ENCODE measurements around the gene ARID1B.

ARID1B gene

DNA sequence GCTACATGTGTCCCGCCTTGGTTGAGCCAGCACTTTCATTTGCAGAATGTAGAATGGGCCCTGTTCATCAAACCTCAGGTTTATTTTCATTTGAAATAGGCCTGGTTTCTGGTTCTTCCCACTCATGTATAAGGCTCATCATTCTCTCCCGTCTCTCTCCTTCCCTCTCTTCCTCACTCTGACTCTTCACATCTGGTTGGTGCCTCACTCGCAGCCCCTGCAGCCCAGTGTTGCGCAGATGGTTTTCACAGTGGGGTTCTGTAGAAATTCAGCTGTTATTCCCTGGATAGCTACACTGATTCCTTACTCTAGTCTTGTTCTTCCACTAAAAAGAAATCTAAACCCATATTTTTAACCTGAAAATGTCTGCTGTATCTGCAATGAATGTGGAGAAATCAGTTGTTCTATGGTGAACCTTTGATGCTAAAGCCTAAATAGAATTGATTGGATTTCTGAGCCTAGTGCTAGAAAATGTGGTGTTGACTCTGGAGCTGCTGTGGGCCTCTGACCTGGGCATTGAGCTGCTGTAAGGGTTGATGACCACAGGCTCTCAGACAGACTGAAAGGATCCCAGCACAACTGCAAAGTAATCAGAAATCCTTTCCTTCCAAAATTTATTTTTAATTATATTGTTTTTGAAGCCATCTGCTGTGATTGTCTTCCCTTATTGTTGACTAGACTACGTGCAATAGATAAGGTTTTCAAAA is 395.8 kb downstream of the ARID1B start:
- Histone ChIP-seq H3K79me2 (ENCODE audit: low read length) (no peaks in the 10 kb centered on the region), H3K4me1 (ENCODE audit: low read length) (no peaks in the 10 kb centered on the region), H3K9me2 (replicated peaks; ENCODE audit: insufficient read depth, low read length) (no peaks in the 10 kb centered on the region), H3K27ac (ENCODE audit: low read length) (no peak overlapping the region), H3K27me3 (replicated peaks; ENCODE audit: insufficient read depth, low read length) (no peaks in the 10 kb centered on the region), H2AFZ (ENCODE audit: low read length) (no peak overlapping the region), H4K20me1 (ENCODE audit: insufficient read depth, low read length) (no peaks in the 10 kb centered on the region), H3K9me3 (replicated peaks; ENCODE audit: insufficient read depth, low read length) (no peaks in the 10 kb centered on the region), H3F3A (ENCODE audit: insufficient read depth, low read length) (no peaks in the 10 kb centered on the region), H3K36me3 (replicated peaks; ENCODE audit: insufficient read depth, low read length) (no peaks in the 10 kb centered on the region), H3K4me2 (ENCODE audit: low read depth, low read length) (no peak overlapping the region), H3K9ac (ENCODE audit: low read length) (no peak overlapping the region), H3K4me3 (ENCODE audit: low read length) (no peak overlapping the region)
- no peak for TF ChIP-seq EZH2phosphoT487 (IDR thresholded peaks at IDR 0.05; ENCODE audit: low read length)
- TF ChIP-seq CTCF (IDR thresholded peaks at IDR 0.05; ENCODE audit: low read length): no peak
- no peak for TF ChIP-seq EZH2 (optimal IDR thresholded peaks at IDR 0.05; ENCODE audit: low read depth, low read length)
- no peak for DNase-seq

DNA sequence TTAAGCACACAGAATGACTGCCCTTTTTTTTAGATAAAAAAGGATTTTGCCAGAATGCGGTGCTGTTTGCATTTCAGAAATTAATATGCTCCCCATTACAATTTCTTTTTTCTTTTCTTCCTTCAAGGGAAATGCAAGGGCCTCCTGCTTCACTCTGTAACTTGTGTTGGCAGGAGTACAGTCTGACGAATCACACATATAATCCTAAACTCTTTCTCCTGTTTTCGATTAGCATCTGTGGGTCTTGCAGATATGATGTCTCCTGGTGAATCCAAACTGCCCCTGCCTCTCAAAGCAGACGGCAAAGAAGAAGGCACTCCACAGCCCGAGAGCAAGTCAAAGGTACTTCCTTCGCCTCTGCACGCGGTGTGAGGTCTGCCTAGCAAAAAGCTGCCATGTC is 396.6 kb downstream of the ARID1B start:
- Histone ChIP-seq H3K4me1 (ENCODE audit: low read length) (no peaks in the 10 kb centered on the region), H3F3A (ENCODE audit: insufficient read depth, low read length) (no peaks in the 10 kb centered on the region), H3K9me3 (replicated peaks; ENCODE audit: insufficient read depth, low read length) (no peaks in the 10 kb centered on the region), H3K27me3 (replicated peaks; ENCODE audit: insufficient read depth, low read length) (no peaks in the 10 kb centered on the region), H3K4me3 (ENCODE audit: low read length) (no peak overlapping the region), H4K20me1 (ENCODE audit: insufficient read depth, low read length) (no peaks in the 10 kb centered on the region), H3K36me3 (replicated peaks; ENCODE audit: insufficient read depth, low read length) (no peaks in the 10 kb centered on the region), H3K9ac (ENCODE audit: low read length) (no peak overlapping the region), H3K27ac (ENCODE audit: low read length) (no peak overlapping the region), H3K9me2 (replicated peaks; ENCODE audit: insufficient read depth, low read length) (no peaks in the 10 kb centered on the region), H3K4me2 (ENCODE audit: low read depth, low read length) (no peak overlapping the region), H3K79me2 (ENCODE audit: low read length) (no peaks in the 10 kb centered on the region), H2AFZ (ENCODE audit: low read length) (no peak overlapping the region)
- no peak for TF ChIP-seq EZH2 (optimal IDR thresholded peaks at IDR 0.05; ENCODE audit: low read depth, low read length)
- TF ChIP-seq CTCF (IDR thresholded peaks at IDR 0.05; ENCODE audit: low read length): no peak
- TF ChIP-seq EZH2phosphoT487 (IDR thresholded peaks at IDR 0.05; ENCODE audit: low read length): no peak
- DNase-seq: no peak

DNA sequence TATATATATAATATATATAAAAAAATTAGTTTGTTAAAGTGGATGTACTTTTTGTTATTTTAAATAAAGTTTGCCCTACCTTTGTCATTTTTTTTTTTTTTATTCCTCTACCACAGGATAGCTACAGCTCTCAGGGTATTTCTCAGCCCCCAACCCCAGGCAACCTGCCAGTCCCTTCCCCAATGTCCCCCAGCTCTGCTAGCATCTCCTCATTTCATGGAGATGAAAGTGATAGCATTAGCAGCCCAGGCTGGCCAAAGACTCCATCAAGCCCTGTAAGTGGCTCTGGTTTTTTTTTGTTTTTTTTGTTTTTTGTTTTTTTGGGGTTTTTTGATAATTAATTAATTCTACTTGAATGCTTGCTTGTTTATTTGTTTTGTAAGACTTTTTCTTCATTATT is 397.6 kb downstream of the ARID1B start:
- Histone ChIP-seq H3K9ac (ENCODE audit: low read length) (no peak overlapping the region), H4K20me1 (ENCODE audit: insufficient read depth, low read length) (no peaks in the 10 kb centered on the region), H3F3A (ENCODE audit: insufficient read depth, low read length) (no peaks in the 10 kb centered on the region), H3K9me3 (replicated peaks; ENCODE audit: insufficient read depth, low read length) (no peaks in the 10 kb centered on the region), H3K4me1 (ENCODE audit: low read length) (no peaks in the 10 kb centered on the region), H3K4me3 (ENCODE audit: low read length) (no peak overlapping the region), H3K9me2 (replicated peaks; ENCODE audit: insufficient read depth, low read length) (no peaks in the 10 kb centered on the region), H3K27ac (ENCODE audit: low read length) (no peak overlapping the region), H3K79me2 (ENCODE audit: low read length) (no peaks in the 10 kb centered on the region), H3K4me2 (ENCODE audit: low read depth, low read length) (no peak overlapping the region), H3K36me3 (replicated peaks; ENCODE audit: insufficient read depth, low read length) (no peaks in the 10 kb centered on the region), H2AFZ (ENCODE audit: low read length) (no peak overlapping the region), H3K27me3 (replicated peaks; ENCODE audit: insufficient read depth, low read length) (no peaks in the 10 kb centered on the region)
- DNase-seq: no peak
- no peak for TF ChIP-seq EZH2phosphoT487 (IDR thresholded peaks at IDR 0.05; ENCODE audit: low read length)
- no peak for TF ChIP-seq CTCF (IDR thresholded peaks at IDR 0.05; ENCODE audit: low read length)
- TF ChIP-seq EZH2 (optimal IDR thresholded peaks at IDR 0.05; ENCODE audit: low read depth, low read length): no peak

Measured in MM.1S (cell line).